Germinal center (tissue), 1 donor: ENCODE results near the gene RC3H2.

Source experiments
- DNase-seq: peaks from one replicate; pipeline ENCODE4 v3.0.0; 2012; ENCODE audit warnings: mixed read lengths, low spot score

RC3H2 gene

GRCh38 chr9:122808141-122808540 lies 97.0 kb downstream of the RC3H2 start:
- DNase-seq, result no peak

GRCh38 chr9:122807271-122807900 lies 97.8 kb downstream of the RC3H2 start:
- DNase-seq, result no peak

GRCh38 chr9:122806661-122807060 lies 98.5 kb downstream of the RC3H2 start:
- no peak for DNase-seq

- no peak for DNase-seq
Measured at GRCh38 chr9:122800066-122801060, 104.8 kb downstream of the RC3H2 start, which contains the start of gene OR1K1. TSS of gene OR1K1 (plus strand) at chr9:122800123. CDS start at chr9:122800123, 0 bp downstream.

GRCh38 chr9:122797316-122798063 lies 107.7 kb downstream of the RC3H2 start:
- no peak for DNase-seq
